Adrenal gland (tissue), 5 donors: ENCODE results near the gene TSPAN18.

ENCODE experiments used
- POLR2A ChIP-seq, 2 donors: fragments of 450-650 bp; IDR thresholded peaks; one replicate each; pipeline ENCODE4 v1.6.1; 2017; ENCODE audit warnings: antibody characterized with exemption in 2 of 2, mild to moderate bottlenecking in 2 of 2, moderate library complexity in 1 of 2
- TF ChIP-seq, protein P1 (sequence below), 6 experiments: fragments of 450-650 bp in 4 of 6; fragments of 200-600 bp in 2 of 6; sonication (generic) in 1 of 6; IDR thresholded peaks; 1 replicate in 5 of 6; 2 replicates in 1 of 6; pipeline versions ENCODE4 v1.5.1 to v1.8.0; 2016 to 2021; ENCODE audit warnings: antibody characterized with exemption in 6 of 6, mild to moderate bottlenecking in 2 of 6, moderate library complexity in 1 of 6
- donor health status: DM: no; HTN: no; CAD: no.

DNA sequence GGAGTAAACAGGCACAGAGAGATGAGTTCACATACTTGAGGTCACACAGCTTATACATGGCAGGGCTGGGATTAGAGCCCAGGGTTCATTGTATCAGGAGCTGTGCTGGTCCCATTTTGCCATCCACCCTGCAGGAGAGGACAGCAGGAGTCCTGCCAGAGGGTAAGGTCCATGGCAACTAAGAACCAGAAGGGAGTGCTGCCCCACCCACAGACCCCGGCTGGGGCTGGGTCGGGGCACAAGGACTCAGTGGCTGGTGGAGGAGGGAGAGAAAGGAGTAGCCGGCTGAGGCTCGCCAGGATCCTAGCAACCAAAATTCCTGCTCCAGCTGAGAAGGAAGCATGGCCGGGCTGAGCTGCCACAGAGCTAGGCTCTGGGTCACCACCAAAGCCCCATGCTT is 249.8 kb downstream of the TSPAN18 start:
- TF ChIP-seq POLR2A (IDR thresholded peaks at IDR 0.05): no peak
- TF ChIP-seq, protein P1, sequence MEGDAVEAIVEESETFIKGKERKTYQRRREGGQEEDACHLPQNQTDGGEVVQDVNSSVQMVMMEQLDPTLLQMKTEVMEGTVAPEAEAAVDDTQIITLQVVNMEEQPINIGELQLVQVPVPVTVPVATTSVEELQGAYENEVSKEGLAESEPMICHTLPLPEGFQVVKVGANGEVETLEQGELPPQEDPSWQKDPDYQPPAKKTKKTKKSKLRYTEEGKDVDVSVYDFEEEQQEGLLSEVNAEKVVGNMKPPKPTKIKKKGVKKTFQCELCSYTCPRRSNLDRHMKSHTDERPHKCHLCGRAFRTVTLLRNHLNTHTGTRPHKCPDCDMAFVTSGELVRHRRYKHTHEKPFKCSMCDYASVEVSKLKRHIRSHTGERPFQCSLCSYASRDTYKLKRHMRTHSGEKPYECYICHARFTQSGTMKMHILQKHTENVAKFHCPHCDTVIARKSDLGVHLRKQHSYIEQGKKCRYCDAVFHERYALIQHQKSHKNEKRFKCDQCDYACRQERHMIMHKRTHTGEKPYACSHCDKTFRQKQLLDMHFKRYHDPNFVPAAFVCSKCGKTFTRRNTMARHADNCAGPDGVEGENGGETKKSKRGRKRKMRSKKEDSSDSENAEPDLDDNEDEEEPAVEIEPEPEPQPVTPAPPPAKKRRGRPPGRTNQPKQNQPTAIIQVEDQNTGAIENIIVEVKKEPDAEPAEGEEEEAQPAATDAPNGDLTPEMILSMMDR (IDR thresholded peaks at IDR 0.05): no peak
